ENCODE measurements around the gene TBXA2R. TPM values are rescaled to one million over a fixed set of nuclear protein-coding genes. Genes with fewer than 3 reads are reported as not detected.

Gene TBXA2R
- total and polyA plus RNA-seq, 2 experiments from 2014 or later, result 0.70 to 2.0 TPM

- Histone ChIP-seq H3K9me3 (ENCODE audit: low read depth) (no peaks in the 10 kb centered on the region), H3K36me3 (replicated peaks; ENCODE audit: insufficient read depth, low read depth) (no peaks in the 10 kb centered on the region), H3K4me1 (ENCODE audit: insufficient read depth) (no peaks in the 10 kb centered on the region), H3K4me2 (no peak overlapping the region), H3K79me2 (no peaks in the 10 kb centered on the region), H3K27me3 (no peaks in the 10 kb centered on the region), H3K9me2 (replicated peaks; ENCODE audit: insufficient read depth) (no peaks in the 10 kb centered on the region), H3K4me3 (no peak overlapping the region), H3K27ac (no peak overlapping the region), H4K20me1 (ENCODE audit: insufficient read depth, poor library complexity, severe bottlenecking) (no peaks in the 10 kb centered on the region), H2AFZ (no peak overlapping the region)
- no peak for DNase-seq (ENCODE audit: low spot score)
- WGBS (ENCODE audit: low lambda C conversion rate, missing lambda C conversion rate), result 89% methylated on average over 16 of the region's 17 CpGs
- TF ChIP-seq EZH2 (IDR thresholded peaks at IDR 0.05; ENCODE audit: borderline replicate concordance), result no peak
- TF ChIP-seq EZH2phosphoT487 (IDR thresholded peaks at IDR 0.05; ENCODE audit: low read depth, severe bottlenecking, unreplicated experiment), result no peak
- TF ChIP-seq CTCF (IDR thresholded peaks at IDR 0.05; ENCODE audit: poor library complexity), result no peak
Observed at GRCh38 chr19:3563709-3564524, 42.8 kb downstream of the TBXA2R start.

GRCh38 chr19:3557461-3558248 is 49.0 kb downstream of the TBXA2R start, which contains the start of gene MFSD12:
MFSD12 (minus strand) TSS chr19:3557586; CDS start chr19:3557403, 183 bp downstream.
- Histone ChIP-seq H2AFZ (peak within 1 kb of the TSS; percentile 93), H3K9me3 (ENCODE audit: low read depth) (no peaks in the 10 kb centered on the region), H3K27ac (peak within 1 kb of the TSS; percentile 48), H3K4me1 (ENCODE audit: insufficient read depth) (peaks cover 19% of the 10 kb centered on the region), H3K9me2 (replicated peaks; ENCODE audit: insufficient read depth) (no peaks in the 10 kb centered on the region), H3K4me2 (peak within 1 kb of the TSS; percentile 97), H3K79me2 (peaks cover 14% of the 10 kb centered on the region), H3K36me3 (replicated peaks; ENCODE audit: insufficient read depth, low read depth) (no peaks in the 10 kb centered on the region), H3K27me3 (no peaks in the 10 kb centered on the region), H3K4me3 (peak within 1 kb of the TSS; percentile 88), H4K20me1 (ENCODE audit: insufficient read depth, poor library complexity, severe bottlenecking) (peaks cover 5% of the 10 kb centered on the region)
- DNase-seq (ENCODE audit: low spot score), result peak; percentile 98
- no peak for TF ChIP-seq EZH2phosphoT487 (IDR thresholded peaks at IDR 0.05; ENCODE audit: low read depth, severe bottlenecking, unreplicated experiment)
- TF ChIP-seq CTCF (IDR thresholded peaks at IDR 0.05; ENCODE audit: poor library complexity), result no peak
- under 1% methylated on average over 56 of the region's 81 CpGs for WGBS (ENCODE audit: low lambda C conversion rate, missing lambda C conversion rate)

- Histone ChIP-seq H3K4me1 (ENCODE audit: insufficient read depth) (peaks cover 19% of the 10 kb centered on the region), H3K9me2 (replicated peaks; ENCODE audit: insufficient read depth) (no peaks in the 10 kb centered on the region), H3K4me3 (peak overlapping the region; percentile 88), H3K9me3 (ENCODE audit: low read depth) (no peaks in the 10 kb centered on the region), H3K27ac (no peak overlapping the region), H4K20me1 (ENCODE audit: insufficient read depth, poor library complexity, severe bottlenecking) (peaks cover 5% of the 10 kb centered on the region), H3K79me2 (peaks cover 14% of the 10 kb centered on the region), H2AFZ (peak overlapping the region; percentile 8), H3K4me2 (peak overlapping the region; percentile 97), H3K36me3 (replicated peaks; ENCODE audit: insufficient read depth, low read depth) (no peaks in the 10 kb centered on the region), H3K27me3 (no peaks in the 10 kb centered on the region)
- TF ChIP-seq EZH2phosphoT487 (IDR thresholded peaks at IDR 0.05; ENCODE audit: low read depth, severe bottlenecking, unreplicated experiment) (no peak), CTCF (IDR thresholded peaks at IDR 0.05; ENCODE audit: poor library complexity) (no peak), EZH2 (IDR thresholded peaks at IDR 0.05; ENCODE audit: borderline replicate concordance) (no peak)
- 2% methylated on average over 30 of the region's 60 CpGs for WGBS (ENCODE audit: low lambda C conversion rate, missing lambda C conversion rate)
- DNase-seq (ENCODE audit: low spot score), result peak; percentile 80
Observed at GRCh38 chr19:3556978-3557460, 49.7 kb downstream of the TBXA2R start.
